Thoracic aorta (tissue), 2 donors: ENCODE measurements around the gene ABLIM2. TPM values are rescaled to one million over a fixed set of nuclear protein-coding genes. Genes with fewer than 3 reads are reported as not detected.

Experiments
- ATAC-seq: fragments of 150-250 bp; one replicate; pipeline ENCODE4 v1.8.0; 2017; ENCODE audit warnings: low read depth; ENCODE audit not compliant: insufficient number of reproducible peaks, low FRiP score
- DNase-seq: peaks from one replicate; pipeline ENCODE4 v3.0.0-alpha.2; 2020; ENCODE audit warnings: low spot score
- H3K27ac ChIP-seq, 2 donors: fragments of 200-600 bp; sonication (generic); 1 replicate in 1 of 2; 2 replicates in 1 of 2; pipeline ENCODE4 v1.5.1; 2016; ENCODE audit warnings: mild to moderate bottlenecking in 2 of 2, moderate library complexity in 2 of 2
- H3K27me3 ChIP-seq: fragments of 200-600 bp; sonication (generic); replicated peaks from 2 replicates; pipeline ENCODE4 v1.6.0; 2016; ENCODE audit warnings: mild to moderate bottlenecking; ENCODE audit not compliant: insufficient read depth
- H3K36me3 ChIP-seq: fragments of 200-600 bp; sonication (generic); one replicate; pipeline ENCODE4 v1.5.1; 2016
- H3K4me1 ChIP-seq, 2 donors: fragments of 200-600 bp; sonication (generic); 1 replicate in 1 of 2; 2 replicates in 1 of 2; pipeline versions ENCODE4 v1.5.1 to v1.6.0; 2016; ENCODE audit warnings: low read depth in 2 of 2, mild to moderate bottlenecking in 1 of 2; ENCODE audit not compliant: control insufficient read depth in 1 of 2
- H3K4me3 ChIP-seq: fragments of 200-600 bp; sonication (generic); 2 replicates; pipeline ENCODE4 v1.5.1; 2016; ENCODE audit warnings: mild to moderate bottlenecking
- H3K9me3 ChIP-seq: fragments of 200-600 bp; sonication (generic); 2 replicates; pipeline ENCODE4 v1.5.1; 2016
- total RNA-seq, 2 donors: library from RNA; depleted of rRNA; stranded (reverse); fragments of >200 nt; gene quantifications; one replicate each; pipeline versions ENCODE4 v1.1.0 to v1.2.3, GENCODE V29; 2016
- TF ChIP-seq, protein P1 (sequence below): fragments of 200-600 bp; sonication (generic); IDR thresholded peaks from one replicate; pipeline ENCODE4 v1.5.1; 2019; ENCODE audit warnings: antibody characterized with exemption

ABLIM2 gene
- total RNA-seq, 2 donors from 2014 or later = 25.6 to 28.6 TPM

DNA sequence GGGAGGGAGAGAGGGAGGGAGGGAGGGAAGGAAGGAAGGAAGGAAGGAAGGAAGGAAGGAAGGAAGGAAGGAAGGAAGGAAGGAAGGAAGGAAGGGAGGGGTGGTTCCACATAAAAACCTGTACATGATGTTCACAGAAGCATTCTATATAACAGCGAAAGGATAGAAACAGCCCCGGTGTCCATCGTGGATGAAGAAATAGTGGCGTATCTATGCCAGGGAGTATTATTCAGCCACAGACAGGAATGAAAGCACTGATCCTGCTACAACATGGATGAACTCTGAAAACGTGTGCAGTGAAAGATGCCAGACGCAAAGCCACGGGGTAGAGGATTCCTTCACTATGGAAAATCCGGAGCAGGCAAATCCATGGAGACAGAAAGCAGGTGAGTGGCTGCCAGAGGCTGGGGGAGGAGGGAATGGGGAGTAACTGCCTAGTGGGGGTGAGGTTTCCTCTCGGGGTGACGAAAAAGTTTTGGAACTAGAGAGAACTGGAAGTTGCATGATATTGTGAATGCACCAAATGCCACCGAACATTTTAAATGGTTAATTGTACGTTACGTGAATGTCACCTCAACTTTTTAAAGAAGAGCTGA, 92.2 kb downstream of the ABLIM2 start:
- Histone ChIP-seq H3K27me3 (no peaks in the 10 kb centered on the region), H3K36me3 (no peaks in the 10 kb centered on the region), H3K9me3 (peaks cover 21% of the 10 kb centered on the region), H3K27ac (no peak overlapping the region), H3K4me1 (no peaks in the 10 kb centered on the region), H3K4me3 (no peak overlapping the region)
- DNase-seq = no peak
- ATAC-seq = no peak
- TF ChIP-seq, protein P1, sequence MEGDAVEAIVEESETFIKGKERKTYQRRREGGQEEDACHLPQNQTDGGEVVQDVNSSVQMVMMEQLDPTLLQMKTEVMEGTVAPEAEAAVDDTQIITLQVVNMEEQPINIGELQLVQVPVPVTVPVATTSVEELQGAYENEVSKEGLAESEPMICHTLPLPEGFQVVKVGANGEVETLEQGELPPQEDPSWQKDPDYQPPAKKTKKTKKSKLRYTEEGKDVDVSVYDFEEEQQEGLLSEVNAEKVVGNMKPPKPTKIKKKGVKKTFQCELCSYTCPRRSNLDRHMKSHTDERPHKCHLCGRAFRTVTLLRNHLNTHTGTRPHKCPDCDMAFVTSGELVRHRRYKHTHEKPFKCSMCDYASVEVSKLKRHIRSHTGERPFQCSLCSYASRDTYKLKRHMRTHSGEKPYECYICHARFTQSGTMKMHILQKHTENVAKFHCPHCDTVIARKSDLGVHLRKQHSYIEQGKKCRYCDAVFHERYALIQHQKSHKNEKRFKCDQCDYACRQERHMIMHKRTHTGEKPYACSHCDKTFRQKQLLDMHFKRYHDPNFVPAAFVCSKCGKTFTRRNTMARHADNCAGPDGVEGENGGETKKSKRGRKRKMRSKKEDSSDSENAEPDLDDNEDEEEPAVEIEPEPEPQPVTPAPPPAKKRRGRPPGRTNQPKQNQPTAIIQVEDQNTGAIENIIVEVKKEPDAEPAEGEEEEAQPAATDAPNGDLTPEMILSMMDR = no peak

DNA sequence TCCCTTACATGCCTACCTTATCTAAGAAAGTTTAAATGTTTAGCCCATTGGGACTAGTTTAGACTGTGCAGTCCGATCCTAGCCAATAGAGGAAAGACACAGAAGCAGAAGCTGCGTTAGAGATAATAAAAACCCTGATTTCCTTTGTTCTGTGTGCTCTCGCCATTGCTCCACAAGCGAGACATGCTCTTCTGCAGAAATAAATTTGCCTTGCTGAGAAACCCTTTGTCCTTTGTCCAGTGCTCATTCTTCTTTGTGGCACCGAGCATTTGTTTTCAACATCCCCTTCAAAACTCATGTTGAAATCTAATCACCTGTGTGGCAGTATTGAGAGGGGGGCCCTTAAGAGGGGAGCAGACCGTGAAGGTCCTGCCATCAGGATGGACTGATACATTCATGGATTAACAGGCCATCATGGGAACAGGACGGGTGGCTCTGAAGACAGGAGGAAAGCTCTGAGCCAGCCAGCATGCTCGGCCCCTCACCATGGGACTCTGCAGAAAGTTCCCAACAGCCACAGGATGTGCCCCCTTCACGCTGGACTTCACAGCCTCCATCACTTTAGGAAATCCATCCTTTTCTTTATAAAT, 94.5 kb downstream of the ABLIM2 start:
- Histone ChIP-seq H3K9me3 (peaks cover 21% of the 10 kb centered on the region), H3K36me3 (peaks cover 8% of the 10 kb centered on the region), H3K27ac (no peak overlapping the region), H3K27me3 (no peaks in the 10 kb centered on the region), H3K4me3 (no peak overlapping the region), H3K4me1 (no peaks in the 10 kb centered on the region)
- no peak for ATAC-seq
- no peak for DNase-seq
- TF ChIP-seq, protein P1 = no peak

DNA sequence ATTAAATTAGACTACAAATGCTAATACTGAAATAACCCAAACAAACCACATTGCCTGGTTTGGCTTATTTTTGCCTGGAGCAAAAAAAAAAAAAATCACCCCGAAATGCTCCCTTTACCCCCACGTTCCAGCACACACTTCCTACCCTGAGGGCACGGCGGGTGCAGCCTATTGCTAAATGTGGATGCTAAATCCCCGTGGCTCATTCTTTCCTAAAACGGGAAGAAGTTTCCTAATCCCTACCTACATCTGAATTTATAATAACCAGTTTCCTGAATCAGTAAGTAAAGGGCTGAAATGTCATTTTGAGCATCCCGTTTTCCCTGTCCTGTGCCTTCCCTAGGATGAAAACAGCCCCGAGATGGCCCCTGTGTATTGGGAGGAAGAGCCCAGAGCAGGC, 97.0 kb downstream of the ABLIM2 start:
- TF ChIP-seq, protein P1 = no peak
- Histone ChIP-seq H3K27ac (no peak overlapping the region), H3K4me3 (no peak overlapping the region), H3K4me1 (no peaks in the 10 kb centered on the region), H3K9me3 (peaks cover 21% of the 10 kb centered on the region), H3K36me3 (peaks cover 9% of the 10 kb centered on the region), H3K27me3 (no peaks in the 10 kb centered on the region)
- DNase-seq (no peak), ATAC-seq (no peak)

DNA sequence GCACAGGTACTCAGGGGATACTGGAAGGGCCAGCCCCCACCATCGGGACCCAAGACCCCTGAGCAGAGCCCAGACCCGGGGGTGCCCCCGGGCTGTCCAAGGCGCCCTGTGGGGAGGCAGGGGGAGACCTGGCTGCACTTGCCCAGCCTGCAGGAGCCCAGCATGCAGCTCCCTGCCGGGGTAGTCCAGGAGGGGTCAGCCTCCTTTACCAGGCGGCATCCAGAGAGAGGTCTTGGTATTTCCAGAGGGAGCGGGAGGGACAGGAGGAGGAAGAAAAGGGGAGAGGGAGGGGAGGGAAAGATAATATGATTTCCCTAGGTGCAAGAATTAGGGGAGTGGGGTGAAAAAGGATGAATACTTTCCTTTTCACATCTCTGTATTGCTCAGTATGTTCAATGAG, 97.5 kb downstream of the ABLIM2 start:
- Histone ChIP-seq H3K36me3 (peaks cover 9% of the 10 kb centered on the region), H3K27ac (no peak overlapping the region), H3K4me1 (no peaks in the 10 kb centered on the region), H3K27me3 (no peaks in the 10 kb centered on the region), H3K4me3 (no peak overlapping the region), H3K9me3 (peaks cover 21% of the 10 kb centered on the region)
- ATAC-seq (no peak), DNase-seq (no peak)
- TF ChIP-seq, protein P1 = no peak

DNA sequence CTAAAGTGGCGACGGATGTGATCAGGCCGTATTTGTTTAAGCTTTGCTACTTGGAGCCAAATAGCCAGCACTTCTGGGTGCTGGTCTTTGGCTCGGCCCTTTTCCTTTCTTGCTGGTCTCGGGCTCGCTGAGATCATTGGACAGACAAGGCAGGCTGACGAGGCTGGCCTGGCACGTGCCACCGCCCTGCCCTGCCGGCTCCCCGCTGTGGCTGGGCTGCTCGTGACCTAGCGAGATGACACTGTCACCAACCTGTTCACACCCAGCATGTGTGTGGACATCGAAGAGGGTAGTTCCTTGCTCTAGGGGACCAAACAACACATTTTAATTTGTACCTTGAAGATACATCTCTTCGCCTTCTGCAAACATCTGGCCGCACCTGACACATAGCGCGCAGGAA, 98.0 kb downstream of the ABLIM2 start:
- H3K9me3 ChIP-seq = peaks cover 21% of the 10 kb centered on the region
- no peaks in the 10 kb centered on the region for H3K27me3 ChIP-seq
- no peaks in the 10 kb centered on the region for H3K4me1 ChIP-seq
- H3K36me3 ChIP-seq = peaks cover 9% of the 10 kb centered on the region
- ATAC-seq (no peak), DNase-seq (no peak)
- H3K27ac ChIP-seq = no peak overlapping the region
- no peak overlapping the region for H3K4me3 ChIP-seq
- TF ChIP-seq, protein P1 = no peak
